NCI-H345 (cell line): ENCODE results near the gene ZG16.

ENCODE experiments used
- DNase-seq: peaks from one replicate; lab custom pipeline; 2025; lab: John Stamatoyannopoulos, UW

ZG16 gene

GRCh38 chr16:29809850-29810698 lies 32.0 kb downstream of the ZG16 start:
- DNase-seq, result peak; percentile 27

- DNase-seq, result no peak
Observed at GRCh38 chr16:29810699-29811169, 32.7 kb downstream of the ZG16 start.

GRCh38 chr16:29811170-29811895 lies 33.3 kb downstream of the ZG16 start:
- DNase-seq, result peak; percentile 97

GRCh38 chr16:29811896-29812665 lies 34.0 kb downstream of the ZG16 start, which contains the start of gene PRRT2:
TSS of gene PRRT2 (plus strand) at chr16:29812193. CDS start at chr16:29813055, 862 bp downstream.
- peak; percentile 72 for DNase-seq

GRCh38 chr16:29812754-29813643 lies 34.9 kb downstream of the ZG16 start:
- no peak for DNase-seq

GRCh38 chr16:29813644-29814562 lies 35.8 kb downstream of the ZG16 start:
- DNase-seq, result no peak

GRCh38 chr16:29814592-29814991 lies 36.5 kb downstream of the ZG16 start:
- no peak for DNase-seq

GRCh38 chr16:29815032-29815721 lies 37.1 kb downstream of the ZG16 start:
- DNase-seq, result peak; percentile 60

- DNase-seq, result peak; percentile 100
Observed at GRCh38 chr16:29815793-29816693, 38.0 kb downstream of the ZG16 start, which contains the start of gene PAGR1. TSS of gene PAGR1 (plus strand) at chr16:29816152. CDS start at chr16:29816526, 374 bp downstream.

GRCh38 chr16:29816694-29817441 lies 38.8 kb downstream of the ZG16 start:
- DNase-seq, result peak; percentile 72

- no peak for DNase-seq
Observed at GRCh38 chr16:29818082-29818481, 40.0 kb downstream of the ZG16 start.

- no peak for DNase-seq
Observed at GRCh38 chr16:29819506-29819905, 41.5 kb downstream of the ZG16 start.

- peak; percentile 68 for DNase-seq
Observed at GRCh38 chr16:29820271-29820701, 42.2 kb downstream of the ZG16 start, which contains the start of gene MVP. TSS of gene MVP (plus strand) at chr16:29820462. CDS start at chr16:29830550, 10,088 bp downstream.

GRCh38 chr16:29820730-29821642 lies 42.9 kb downstream of the ZG16 start:
- no peak for DNase-seq

- no peak for DNase-seq
Observed at GRCh38 chr16:29821643-29822115, 43.6 kb downstream of the ZG16 start.

- no peak for DNase-seq
Observed at GRCh38 chr16:29824589-29825144, 46.6 kb downstream of the ZG16 start.
